Measurements from ENCODE around the gene DMC1. TPM values are rescaled to one million over a fixed set of nuclear protein-coding genes. Genes with fewer than 3 reads are reported as not detected.

DMC1 gene
- total RNA-seq, 1 donor from 2014 or later: 12.3 TPM

GRCh38 chr22:38501797-38502672, 67.9 kb downstream of the DMC1 start:
- Histone ChIP-seq H3K36me3 (peaks cover 4 to 42% of the 10 kb centered on the region in 2 donors), H3K27me3 (no peaks in the 10 kb centered on the region), H3K4me1 (peaks cover 67% of the 10 kb centered on the region), H3K27ac (no peak overlapping the region), H3K4me3 (no peak overlapping the region), H3K9me3 (no peaks in the 10 kb centered on the region)
- intact Hi-C loops (cut with DNase I): no loop called here
- no peak for DNase-seq (ENCODE audit: extremely low spot score in 2 of 2)
- TF ChIP-seq POLR2A (IDR thresholded peaks at IDR 0.05) (no peak), POLR2AphosphoS5 (IDR thresholded peaks at IDR 0.05; ENCODE audit: insufficient read depth in 1 of 2, low read depth in 1 of 2) (no peak), CTCF (IDR thresholded peaks at IDR 0.05) (no peak)

GRCh38 chr22:38497869-38498268, 72.1 kb downstream of the DMC1 start:
- Histone ChIP-seq H3K36me3 (peaks cover 10 to 84% of the 10 kb centered on the region in 2 donors), H3K4me1 (peaks cover 48% of the 10 kb centered on the region), H3K27me3 (no peaks in the 10 kb centered on the region), H3K9me3 (no peaks in the 10 kb centered on the region), H3K27ac (no peak overlapping the region), H3K4me3 (no peak overlapping the region)
- TF ChIP-seq CTCF (IDR thresholded peaks at IDR 0.05) (no peak), POLR2A (IDR thresholded peaks at IDR 0.05) (no peak), POLR2AphosphoS5 (IDR thresholded peaks at IDR 0.05; ENCODE audit: insufficient read depth in 1 of 2, low read depth in 1 of 2) (no peak)
- DNase-seq (ENCODE audit: extremely low spot score in 2 of 2): no peak
- intact Hi-C loops (cut with DNase I): no loop called here

- Histone ChIP-seq H3K9me3 (no peaks in the 10 kb centered on the region), H3K4me1 (peaks cover 29% of the 10 kb centered on the region), H3K4me3 (no peak overlapping the region), H3K36me3 (peaks cover 14 to 99% of the 10 kb centered on the region in 2 donors), H3K27ac (no peak overlapping the region), H3K27me3 (no peaks in the 10 kb centered on the region)
- DNase-seq (ENCODE audit: extremely low spot score in 2 of 2): no peak
- TF ChIP-seq POLR2AphosphoS5 (IDR thresholded peaks at IDR 0.05; ENCODE audit: insufficient read depth in 1 of 2, low read depth in 1 of 2) (no peak), POLR2A (IDR thresholded peaks at IDR 0.05) (no peak)
- intact Hi-C loops (cut with DNase I): no loop called here
Observed at GRCh38 chr22:38494939-38495338, 75.0 kb downstream of the DMC1 start.

GRCh38 chr22:38494498-38494897, 75.5 kb downstream of the DMC1 start:
- Histone ChIP-seq H3K4me1 (peaks cover 26% of the 10 kb centered on the region), H3K27me3 (no peaks in the 10 kb centered on the region), H3K36me3 (peaks cover 14 to 99% of the 10 kb centered on the region in 2 donors), H3K9me3 (no peaks in the 10 kb centered on the region), H3K4me3 (no peak overlapping the region), H3K27ac (no peak overlapping the region)
- no peak for DNase-seq (ENCODE audit: extremely low spot score in 2 of 2)
- intact Hi-C loops (cut with DNase I): no loop called here
- TF ChIP-seq CTCF (IDR thresholded peaks at IDR 0.05) (no peak), POLR2AphosphoS5 (IDR thresholded peaks at IDR 0.05; ENCODE audit: insufficient read depth in 1 of 2, low read depth in 1 of 2) (no peak), POLR2A (IDR thresholded peaks at IDR 0.05) (no peak)

- intact Hi-C loops (cut with DNase I): no loop called here
Observed at GRCh38 chr22:38491707-38492348, 78.2 kb downstream of the DMC1 start.

More at GRCh38 chr22:38491707-38492348, 78.2 kb downstream of the DMC1 start:
- H3K4me1 ChIP-seq: peaks cover 7% of the 10 kb centered on the region
- no peak overlapping the region for H3K27ac ChIP-seq
- H3K27me3 ChIP-seq: no peaks in the 10 kb centered on the region
- no peak for DNase-seq (ENCODE audit: extremely low spot score in 2 of 2)
- H3K9me3 ChIP-seq: no peaks in the 10 kb centered on the region
- TF ChIP-seq POLR2A (IDR thresholded peaks at IDR 0.05): no peak
- TF ChIP-seq POLR2AphosphoS5 (IDR thresholded peaks at IDR 0.05; ENCODE audit: insufficient read depth in 1 of 2, low read depth in 1 of 2): no peak
- TF ChIP-seq CTCF (IDR thresholded peaks at IDR 0.05): no peak
- peaks cover 10 to 99% of the 10 kb centered on the region in 2 donors for H3K36me3 ChIP-seq
- no peak overlapping the region for H3K4me3 ChIP-seq

All from vagina (tissue), 2 donors.